ENCODE measurements around the gene VTCN1. TPM values are rescaled to one million over a fixed set of nuclear protein-coding genes. Genes with fewer than 3 reads are reported as not detected.
"Not testable (repeated sequence)": the region's sequence is repeated elsewhere in the genome, so short reads cannot be mapped to it uniquely, and the experiment has no call there.

The VTCN1 gene
- total RNA-seq, 1 donor from 2014 or later: not detected

DNA sequence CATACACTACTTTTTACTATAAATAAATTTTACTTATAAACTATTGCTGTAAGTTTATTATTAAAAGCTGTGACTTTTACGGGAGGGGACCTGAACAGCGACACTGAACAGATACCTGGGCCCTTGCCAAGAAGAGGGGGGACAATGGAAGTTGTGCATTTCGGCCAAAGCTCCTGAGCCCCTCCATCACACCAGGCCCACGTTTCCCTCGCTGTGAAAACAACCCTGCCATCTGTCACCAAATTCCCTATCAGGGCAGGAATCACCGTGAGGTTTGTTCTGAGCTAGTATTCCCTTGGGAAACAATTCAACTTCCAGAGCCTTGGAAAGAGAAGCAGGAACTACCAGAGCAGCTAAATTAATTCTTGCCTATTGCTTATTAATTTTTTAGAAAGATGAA lies 37.0 kb downstream of the VTCN1 start:
- intact Hi-C loops (cut with DNase I): no loop called here
- no peak for ATAC-seq
- no peak for DNase-seq (ENCODE audit: low spot score)

DNA sequence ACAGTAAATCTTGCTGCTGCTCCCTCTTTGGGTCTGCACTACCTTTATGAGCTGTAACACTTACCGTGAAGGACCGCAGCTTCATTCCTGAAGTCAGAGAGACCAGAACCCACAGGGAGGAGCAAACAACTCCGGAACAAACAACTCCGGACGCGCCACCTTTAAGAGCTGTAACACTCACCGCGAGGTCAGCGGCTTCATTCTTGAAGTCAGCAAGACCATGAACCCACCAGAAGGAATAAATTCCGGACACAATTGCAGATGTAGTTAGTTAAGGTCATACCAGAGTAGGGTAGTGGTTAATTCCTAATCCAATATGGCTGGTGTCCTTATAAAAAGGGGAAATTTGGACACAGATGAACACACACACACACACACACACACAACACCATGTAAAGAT lies 37.7 kb downstream of the VTCN1 start:
- intact Hi-C loops (cut with DNase I): no loop called here
- DNase-seq (ENCODE audit: low spot score) (no peak), ATAC-seq (no peak)

DNA sequence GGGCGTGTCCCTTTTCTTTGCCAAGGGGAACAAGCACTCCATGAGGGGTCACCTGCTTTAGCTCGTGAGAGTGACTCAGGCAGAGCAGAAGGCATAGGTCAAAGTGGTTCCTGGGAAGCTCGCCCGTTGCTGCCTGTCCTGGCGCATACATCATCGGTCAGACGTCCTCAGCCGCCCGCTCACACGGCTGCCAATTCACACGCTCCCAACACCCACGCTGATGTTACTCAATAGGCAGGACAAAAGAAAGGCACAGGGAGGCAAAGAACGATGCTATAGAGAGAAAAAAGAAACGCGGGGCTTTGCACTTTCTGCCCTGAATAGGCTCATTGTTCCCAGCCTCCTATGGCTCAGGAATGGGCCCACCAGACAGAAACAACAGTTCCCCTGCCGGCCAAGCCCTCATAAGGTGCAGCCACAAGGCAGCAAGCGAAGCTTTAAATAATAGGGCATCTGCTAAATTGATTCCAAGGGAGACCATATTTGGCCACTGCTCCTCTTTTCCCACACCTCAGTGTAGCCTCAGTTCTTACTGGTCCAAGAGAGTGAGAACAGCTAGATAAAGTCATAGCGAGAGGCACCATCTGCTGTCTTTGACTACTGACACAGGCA lies 38.7 kb downstream of the VTCN1 start:
- DNase-seq (ENCODE audit: low spot score) (peak; percentile 64), ATAC-seq (peak; percentile 85)
- intact Hi-C loops (cut with DNase I): no loop called here

DNA sequence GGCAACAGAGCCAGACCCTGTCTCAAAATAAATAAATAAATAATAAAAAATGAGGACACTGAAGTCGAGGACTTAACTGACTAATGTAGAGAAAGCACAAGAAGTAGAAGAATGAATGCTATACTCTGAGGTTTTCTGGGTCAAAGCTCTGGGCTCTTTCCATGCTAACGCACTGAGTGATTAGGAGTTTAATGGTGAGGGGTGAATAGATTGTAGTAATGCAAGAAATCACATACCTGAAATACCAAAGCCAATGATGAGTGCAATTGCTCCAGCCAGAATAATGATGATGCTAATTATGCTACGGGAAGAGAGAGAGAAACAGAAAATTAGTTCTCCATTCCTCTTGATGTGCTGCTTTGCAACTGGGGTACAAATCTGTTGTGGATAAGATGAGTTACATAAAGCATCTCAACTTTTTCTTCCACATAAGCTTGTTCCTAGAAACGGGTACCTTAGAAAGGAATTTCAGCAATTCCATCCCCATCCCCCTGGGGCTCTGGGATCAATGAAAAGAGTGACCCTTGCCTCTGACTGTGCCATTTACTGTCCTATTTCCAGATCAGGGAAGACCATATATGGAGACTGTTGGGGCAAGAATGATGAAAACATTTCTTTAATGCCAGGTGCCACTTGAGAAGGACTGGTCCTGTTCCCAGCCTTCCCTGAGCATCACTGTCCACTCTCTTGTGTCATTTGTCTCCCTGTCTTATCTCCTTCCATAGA lies 40.7 kb downstream of the VTCN1 start:
- DNase-seq (ENCODE audit: low spot score): no peak
- no peak for ATAC-seq
- intact Hi-C loops (cut with DNase I): no loop called here

DNA sequence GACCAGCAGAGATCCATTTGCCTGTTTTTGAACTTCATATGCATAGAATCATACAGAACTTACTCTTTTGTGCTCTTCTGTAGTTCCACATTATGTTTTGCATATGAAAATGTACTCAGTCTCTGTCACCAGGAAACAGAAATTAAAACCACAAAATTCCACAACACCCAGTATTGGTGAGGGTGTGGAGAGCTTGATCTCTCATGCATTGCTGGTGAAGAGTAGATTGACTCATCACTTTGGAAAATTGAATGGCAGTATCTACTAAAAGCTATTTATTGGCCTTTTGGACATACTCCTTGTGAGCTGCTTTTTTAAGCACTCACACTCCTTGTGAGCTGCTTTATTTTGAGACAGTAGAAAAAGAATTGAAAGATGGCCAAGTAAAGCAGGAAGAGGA lies 43.3 kb downstream of the VTCN1 start:
- DNase-seq (ENCODE audit: low spot score): no peak
- ATAC-seq: no peak
- intact Hi-C loops (cut with DNase I): no loop called here

DNA sequence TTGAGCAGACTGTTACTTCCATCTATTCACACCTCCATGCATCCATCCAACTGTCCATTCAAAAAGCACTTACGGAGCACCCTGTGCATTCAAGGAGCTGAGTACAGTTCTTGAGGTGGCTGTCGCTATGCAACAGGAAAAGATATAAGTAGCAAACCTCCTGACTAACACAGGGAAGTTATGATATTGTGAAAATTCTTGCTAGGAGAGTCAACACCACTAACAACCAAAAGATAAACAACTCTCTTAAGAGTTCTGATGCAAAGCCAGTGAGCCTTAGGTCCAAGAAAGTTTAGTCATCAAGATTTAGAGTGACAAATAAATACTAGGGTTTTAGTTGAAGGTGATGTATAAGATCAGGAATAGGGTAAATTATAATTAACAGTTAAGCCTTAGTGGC lies 44.7 kb downstream of the VTCN1 start:
- ATAC-seq (no peak), DNase-seq (ENCODE audit: low spot score) (no peak)
- intact Hi-C loops (cut with DNase I): no loop called here

DNA sequence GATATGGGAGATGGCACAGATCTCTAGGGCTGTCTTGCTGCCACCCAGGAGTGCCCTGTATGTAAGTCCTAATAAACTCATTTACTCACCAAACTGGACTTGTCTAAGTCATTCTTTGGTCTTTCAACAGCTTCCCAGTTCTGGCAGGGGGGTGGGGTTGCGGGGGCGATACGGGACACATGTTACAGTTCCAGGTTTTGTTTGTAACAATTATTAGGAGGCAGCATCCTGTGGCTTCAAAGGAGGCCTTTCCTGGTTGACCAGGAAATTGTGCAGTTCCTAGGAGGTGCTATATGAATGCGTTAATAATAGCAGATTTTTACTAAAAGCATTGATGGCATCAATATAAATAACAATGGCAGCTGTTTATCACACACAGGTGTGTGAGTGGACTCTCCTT lies 46.5 kb downstream of the VTCN1 start:
- DNase-seq (ENCODE audit: low spot score) (no peak), ATAC-seq (no peak)
- intact Hi-C loops (cut with DNase I): no loop called here

DNA sequence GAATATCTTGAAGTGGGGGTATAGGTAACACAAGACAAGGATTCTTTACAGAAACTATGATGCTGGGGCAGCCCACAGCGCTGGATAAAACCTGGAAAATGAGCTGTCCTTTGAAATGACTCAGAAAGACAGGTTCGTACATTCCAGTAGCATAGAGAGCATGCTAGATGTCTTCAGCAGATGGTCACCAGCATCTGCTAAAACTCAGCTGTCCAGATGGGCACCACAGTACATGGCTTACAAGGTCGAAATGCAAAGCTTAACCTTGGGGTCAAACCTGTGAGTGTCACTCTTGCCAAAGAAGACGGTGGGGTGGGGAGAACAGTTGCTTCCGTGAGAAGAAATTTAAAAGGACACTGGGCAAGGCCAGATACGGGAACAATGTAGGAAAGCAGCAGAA lies 47.9 kb downstream of the VTCN1 start:
- DNase-seq (ENCODE audit: low spot score): no peak
- ATAC-seq: no peak
- intact Hi-C loops (cut with DNase I): no loop called here

DNA sequence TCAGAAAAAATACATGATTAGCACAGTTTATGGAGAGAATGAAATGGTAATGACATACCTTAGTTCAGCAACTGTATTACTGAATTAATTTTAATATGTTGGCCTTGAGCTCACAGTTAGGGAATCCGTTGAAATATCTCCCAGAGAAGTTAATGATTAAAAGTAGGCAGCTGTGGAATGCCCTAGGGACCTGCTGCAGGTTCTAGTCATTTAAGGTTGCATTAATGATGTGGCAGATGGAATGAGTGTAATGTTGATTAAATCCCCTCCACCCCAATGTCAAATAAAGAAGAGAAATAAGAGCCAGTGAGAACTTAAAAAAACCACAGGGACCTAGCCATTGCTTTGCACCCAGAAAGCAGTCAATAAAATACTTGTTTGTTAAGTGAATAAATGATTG lies 48.8 kb downstream of the VTCN1 start:
- intact Hi-C loops (cut with DNase I): no loop called here
- DNase-seq (ENCODE audit: low spot score): no peak
- no peak for ATAC-seq

DNA sequence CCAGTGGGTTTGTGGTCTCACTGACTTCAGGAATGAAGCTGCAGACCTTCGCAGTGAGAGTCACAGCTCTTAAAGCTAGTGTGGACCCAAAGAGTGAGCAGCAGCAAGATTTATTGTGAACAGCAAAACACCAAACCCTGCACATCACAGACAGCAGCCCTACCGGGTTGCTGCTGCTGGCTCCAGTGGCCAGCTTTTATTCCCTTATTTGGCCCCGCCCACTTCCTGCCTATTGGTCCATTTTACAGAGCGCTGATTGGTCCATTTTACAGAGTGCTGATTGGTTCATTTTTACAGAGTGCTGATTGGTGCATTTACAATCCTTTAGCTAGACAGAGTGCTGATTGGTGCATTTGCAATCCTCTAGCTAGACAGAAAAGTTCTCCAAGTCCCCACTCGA lies 59.4 kb downstream of the VTCN1 start:
- DNase-seq (ENCODE audit: low spot score); intact Hi-C loops (cut with DNase I); ATAC-seq: not testable (repeated sequence)

DNA sequence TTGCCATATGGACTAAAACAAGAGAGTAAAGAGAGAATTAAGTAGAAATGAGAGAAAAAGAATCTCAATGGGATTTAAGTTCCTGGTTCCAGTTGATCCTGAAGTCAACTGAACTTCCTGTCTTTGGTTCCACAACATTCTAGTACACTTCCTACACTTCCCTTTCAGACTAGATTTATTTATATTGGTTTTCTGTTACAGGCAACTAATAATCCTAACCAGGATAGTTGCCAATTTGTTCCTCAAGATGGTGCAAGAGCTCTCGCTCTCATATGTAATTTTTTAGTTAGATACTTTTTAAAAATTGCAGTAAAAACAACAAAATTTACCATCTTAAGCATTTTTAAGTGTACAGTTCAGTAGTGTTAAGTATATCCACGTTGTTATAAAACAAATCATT lies 60.4 kb downstream of the VTCN1 start:
- DNase-seq (ENCODE audit: low spot score): no peak
- intact Hi-C loops (cut with DNase I): no loop called here
- ATAC-seq: no peak

DNA sequence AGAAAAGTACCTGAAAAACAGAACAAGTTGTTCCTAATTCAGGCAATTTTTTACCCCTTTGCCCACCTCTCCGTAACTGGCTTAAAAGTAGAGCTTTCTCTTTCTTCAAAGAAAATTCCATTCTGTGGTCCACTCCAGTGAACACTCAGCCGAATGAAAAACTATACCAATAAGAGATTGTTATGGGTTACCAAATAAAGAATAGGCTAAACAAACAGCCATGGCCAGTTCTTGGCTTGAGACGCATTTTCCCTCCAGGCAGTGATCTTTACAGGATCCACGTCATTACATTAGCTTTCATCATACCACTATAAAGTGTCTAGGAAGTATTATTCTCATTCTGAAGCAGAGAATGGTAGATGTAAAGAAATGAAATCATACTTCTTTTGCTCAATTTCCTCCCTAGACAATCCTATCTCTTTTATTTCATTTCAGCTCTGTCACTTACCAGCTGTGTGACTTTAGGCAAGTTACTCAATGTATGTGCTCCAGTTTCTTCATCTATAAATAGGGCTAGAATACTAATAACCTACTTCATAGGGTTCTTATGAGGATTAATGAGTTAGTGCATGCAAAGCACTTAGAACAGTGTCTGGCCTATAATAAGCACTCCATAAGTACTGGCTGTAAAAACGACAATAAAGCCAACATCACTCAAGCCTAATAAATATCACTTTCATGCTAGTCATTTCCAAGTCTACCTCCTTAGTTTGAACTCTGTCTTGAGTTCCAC lies 62.7 kb downstream of the VTCN1 start:
- DNase-seq (ENCODE audit: low spot score) (no peak), ATAC-seq (no peak)
- intact Hi-C loops (cut with DNase I): no loop called here

DNA sequence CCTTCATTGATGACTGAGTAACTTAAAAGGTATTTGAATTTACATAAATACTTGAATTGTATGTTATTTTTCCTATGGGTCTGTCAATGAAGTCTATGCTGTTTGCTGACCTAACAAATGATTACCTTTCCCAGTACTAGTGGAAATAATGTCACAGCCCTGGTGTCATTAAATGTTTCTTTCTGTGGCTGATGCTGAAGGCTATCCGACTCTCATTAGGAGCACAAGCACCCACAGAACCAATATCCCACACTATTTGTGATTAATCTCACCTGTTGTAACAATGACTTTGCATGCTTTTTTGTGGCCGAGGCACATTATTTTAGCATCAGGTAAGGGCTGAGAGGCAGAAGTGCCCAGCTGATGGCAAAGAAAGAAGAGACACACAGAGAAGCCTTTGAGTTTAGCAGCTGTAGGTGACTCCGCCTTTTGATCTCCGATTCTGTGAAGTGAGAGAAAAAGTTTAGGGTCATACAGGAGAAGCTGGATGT lies 63.3 kb downstream of the VTCN1 start:
- DNase-seq (ENCODE audit: low spot score): no peak
- no peak for ATAC-seq
- intact Hi-C loops (cut with DNase I): no loop called here

DNA sequence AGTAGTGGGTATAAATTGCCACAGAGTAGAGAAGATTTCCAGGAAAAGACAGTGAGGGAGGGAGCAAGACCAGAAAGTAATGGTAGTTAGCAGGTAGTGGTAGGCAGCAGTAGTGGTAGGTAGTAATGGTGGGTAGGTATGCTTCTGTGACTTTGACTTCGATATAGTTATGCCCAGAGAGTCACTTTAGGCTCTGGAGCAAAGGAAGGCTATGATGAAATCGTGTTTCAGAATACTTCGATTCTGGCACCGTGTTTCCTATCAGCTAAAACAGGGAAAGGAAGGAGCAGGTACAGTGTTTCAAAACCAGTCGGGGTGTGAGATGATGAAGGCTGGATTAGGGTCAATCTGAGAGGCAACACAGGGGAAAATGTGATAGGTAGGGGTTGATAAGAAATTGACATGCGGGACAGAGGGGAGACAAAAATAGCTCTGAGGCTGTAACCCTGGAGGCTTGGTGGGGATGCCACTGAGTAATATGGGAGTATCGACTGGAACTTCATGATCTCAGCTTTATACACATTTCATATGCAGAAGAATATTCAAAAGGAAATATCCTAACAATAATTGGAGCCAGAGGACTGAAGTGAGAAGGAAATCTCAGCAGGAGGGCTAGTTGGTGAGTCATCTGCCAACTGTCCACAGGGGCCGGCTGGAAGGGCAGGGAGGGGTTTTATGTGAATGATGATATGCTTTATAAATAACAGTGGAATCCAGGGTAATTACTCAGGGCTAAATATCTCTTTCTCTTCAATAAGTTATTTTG lies 64.0 kb downstream of the VTCN1 start:
- intact Hi-C loops (cut with DNase I): no loop called here
- ATAC-seq: no peak

DNA sequence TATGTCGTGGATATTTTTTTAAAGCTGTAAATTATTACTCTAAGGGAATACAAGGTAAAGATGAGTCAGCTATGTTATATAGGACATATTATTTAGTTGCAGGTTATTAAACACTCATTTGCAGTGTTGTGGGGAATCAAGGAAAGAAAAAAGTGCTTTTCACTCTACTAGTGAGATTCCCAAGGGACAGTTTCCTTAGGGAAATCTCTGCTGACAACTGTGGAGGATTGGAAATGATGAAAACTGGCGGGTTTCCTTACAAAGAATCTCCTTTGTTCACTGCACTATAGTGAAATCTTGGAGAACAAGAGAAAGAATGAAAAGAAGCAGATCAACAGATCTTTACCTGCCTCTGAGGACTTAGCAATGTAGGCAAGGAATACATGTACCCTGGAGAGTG lies 64.7 kb downstream of the VTCN1 start:
- intact Hi-C loops (cut with DNase I): no loop called here
- ATAC-seq (no peak), DNase-seq (ENCODE audit: low spot score) (no peak)

More for the DNA sequence above, 64.0 kb downstream of the VTCN1 start:
- DNase-seq (ENCODE audit: low spot score): no peak

DNA sequence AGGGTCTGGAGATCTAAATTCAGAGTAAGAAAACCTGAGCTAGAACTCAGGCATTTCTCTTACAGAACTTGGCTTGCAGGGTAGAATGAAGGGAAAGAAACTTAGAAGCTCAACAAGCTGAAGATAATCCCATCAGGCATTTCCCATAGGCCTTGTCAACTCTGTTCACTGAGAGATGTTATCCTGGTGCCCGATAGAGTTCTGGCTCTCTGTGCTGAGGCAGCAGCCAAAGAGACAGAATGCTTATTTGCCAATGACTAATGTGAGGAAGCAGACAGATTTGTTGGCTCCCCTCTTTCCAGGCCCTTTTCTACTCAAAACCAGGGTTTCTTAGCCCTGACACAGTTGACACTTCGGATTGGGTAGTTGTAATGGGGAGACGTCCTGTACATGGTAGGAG lies 66.9 kb downstream of the VTCN1 start:
- DNase-seq (ENCODE audit: low spot score): no peak
- ATAC-seq: no peak
- intact Hi-C loops (cut with DNase I): no loop called here

DNA sequence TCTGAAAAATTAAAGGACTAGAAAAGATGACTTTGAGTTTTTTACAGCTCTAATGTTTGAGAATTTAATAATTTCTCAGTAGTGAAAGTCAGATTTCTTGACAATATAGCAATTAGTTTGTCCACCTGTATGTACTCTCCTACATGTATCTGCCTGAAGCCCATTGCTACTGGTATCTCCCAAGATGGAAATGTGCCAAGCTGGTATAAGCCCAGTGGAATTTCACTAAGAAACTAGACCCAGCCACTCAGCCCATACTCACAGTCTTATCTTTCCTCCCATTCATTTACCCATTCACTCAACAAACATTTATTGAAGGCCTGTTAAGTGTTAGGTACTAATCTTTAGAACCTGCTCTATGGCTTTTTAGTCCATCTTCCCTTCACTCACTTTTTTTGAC lies 67.6 kb downstream of the VTCN1 start:
- ATAC-seq (no peak), DNase-seq (ENCODE audit: low spot score) (no peak)
- intact Hi-C loops (cut with DNase I): no loop called here

DNA sequence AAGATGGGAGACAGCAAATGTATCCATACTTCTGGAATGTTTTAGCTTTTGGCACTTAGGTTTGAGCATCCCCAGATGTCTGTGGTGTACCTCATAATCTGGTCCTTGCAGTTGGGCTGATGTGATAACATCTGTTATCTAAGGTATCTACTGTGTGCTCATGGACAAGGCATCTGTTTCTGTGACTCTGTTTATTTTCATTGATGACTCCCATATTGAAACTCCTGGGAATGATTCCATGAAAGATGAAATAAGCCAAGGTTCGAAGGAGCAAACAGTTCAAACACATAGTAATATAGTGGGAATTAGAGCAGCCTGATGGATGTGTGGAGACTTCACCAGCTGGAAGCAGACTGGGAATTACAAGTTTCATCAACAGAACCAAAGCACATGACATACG lies 68.5 kb downstream of the VTCN1 start:
- ATAC-seq (no peak), DNase-seq (ENCODE audit: low spot score) (no peak)
- intact Hi-C loops (cut with DNase I): no loop called here

DNA sequence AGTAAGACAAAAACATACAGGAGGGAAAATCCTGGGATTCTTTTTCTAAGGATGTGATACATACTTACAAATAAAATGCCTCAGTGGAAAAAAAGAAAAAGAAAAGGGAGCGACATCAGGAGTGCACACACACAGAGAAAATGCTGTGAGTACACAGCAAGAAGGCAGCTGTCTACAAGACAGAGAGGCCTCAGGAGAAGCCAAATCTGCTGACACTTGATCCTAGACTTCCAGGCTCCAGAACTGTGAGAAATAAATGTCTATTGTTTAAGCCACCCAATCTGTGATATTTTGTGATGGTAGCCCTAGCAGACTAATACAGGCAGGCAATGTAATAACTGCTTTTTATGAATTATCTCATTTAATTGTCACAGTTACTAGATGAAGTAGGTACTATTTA lies 72.2 kb downstream of the VTCN1 start:
- intact Hi-C loops (cut with DNase I): no loop called here
- DNase-seq (ENCODE audit: low spot score): no peak
- ATAC-seq: no peak

DNA sequence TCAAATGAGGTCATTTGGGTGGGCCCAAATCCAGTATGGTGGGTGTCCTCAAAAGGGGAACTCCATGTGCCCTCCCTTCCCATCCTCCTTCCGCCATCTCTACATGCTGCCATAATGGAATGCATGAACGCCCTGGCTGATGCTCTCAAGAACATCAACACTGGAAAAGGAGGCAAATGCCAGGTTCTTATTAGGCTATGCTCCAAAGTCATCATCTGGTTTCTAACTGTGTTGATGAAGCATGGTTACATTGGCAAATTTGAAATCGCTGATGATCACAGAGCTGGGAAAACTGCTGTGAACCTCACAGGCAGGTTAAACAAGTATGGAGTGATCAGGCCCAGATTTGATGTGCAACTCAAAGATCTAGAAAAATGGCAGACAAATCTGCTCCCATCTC lies 72.6 kb downstream of the VTCN1 start:
- DNase-seq (ENCODE audit: low spot score) (no peak), ATAC-seq (no peak)
- intact Hi-C loops (cut with DNase I): no loop called here

Measured in sciatic nerve (tissue), 2 donors.